Liver (tissue), 9 donors: ENCODE data around the gene DDX52. TPM values are rescaled to one million over a fixed set of nuclear protein-coding genes. Genes with fewer than 3 reads are reported as not detected.

Experiments
- DNase-seq: peaks from one replicate; pipeline ENCODE4 v3.0.0-alpha.2; 2017; ENCODE audit warnings: low spot score
- H3K27ac ChIP-seq, 2 donors: one replicate each; pipeline ENCODE4 v1.7.0; 2013; ENCODE audit warnings: inconsistent platforms in 2 of 2, low read length in 2 of 2, control low read depth in 1 of 2, low read depth in 1 of 2, mild to moderate bottlenecking in 1 of 2
- H3K27me3 ChIP-seq, 4 donors: one replicate each; pipeline versions ENCODE4 v1.6.1 to v1.7.0; 2013; ENCODE audit warnings: low read length in 3 of 4, inconsistent platforms in 1 of 4, mild to moderate bottlenecking in 1 of 4, moderate library complexity in 1 of 4; ENCODE audit not compliant: control insufficient read depth in 4 of 4, insufficient read depth in 4 of 4
- H3K36me3 ChIP-seq, 4 donors: one replicate each; pipeline versions ENCODE4 v1.6.1 to v1.7.0; 2013; ENCODE audit warnings: low read length in 3 of 4, mild to moderate bottlenecking in 3 of 4, low read depth in 1 of 4, moderate library complexity in 1 of 4; ENCODE audit not compliant: control insufficient read depth in 4 of 4, insufficient read depth in 3 of 4
- H3K4me1 ChIP-seq, 4 donors: one replicate each; pipeline versions ENCODE4 v1.6.1 to v1.7.0; 2013; ENCODE audit warnings: low read length in 3 of 4, mild to moderate bottlenecking in 3 of 4, moderate library complexity in 1 of 4; ENCODE audit not compliant: control insufficient read depth in 4 of 4, insufficient read depth in 4 of 4
- H3K4me3 ChIP-seq, 3 donors: one replicate each; pipeline versions ENCODE4 v1.6.1 to v1.7.0; 2013; ENCODE audit warnings: low read length in 3 of 3, control low read depth in 1 of 3, low read depth in 1 of 3, mild to moderate bottlenecking in 1 of 3
- H3K9ac ChIP-seq, 2 donors: one replicate each; pipeline ENCODE4 v1.7.0; 2013; ENCODE audit warnings: low read length in 2 of 2, mild to moderate bottlenecking in 2 of 2, moderate library complexity in 2 of 2, control low read depth in 1 of 2, low read depth in 1 of 2
- H3K9me3 ChIP-seq, 4 donors: one replicate each; pipeline versions ENCODE4 v1.6.1 to v1.7.0; 2013; ENCODE audit warnings: low read length in 3 of 4; ENCODE audit not compliant: control insufficient read depth in 4 of 4
- ATF3 ChIP-seq: IDR thresholded peaks from 2 replicates; pipeline ENCODE4 v1.6.1; 2016; ENCODE audit warnings: antibody characterized with exemption
- CTCF ChIP-seq: fragments of 150-350 bp; IDR thresholded peaks from 2 replicates; pipeline ENCODE4 v1.5.1; 2017; ENCODE audit warnings: improper control_type of control experiment, low read depth, low read length; ENCODE audit not compliant: missing input control
- EGR1 ChIP-seq, 2 donors: IDR thresholded peaks; 2 replicates each; pipeline ENCODE4 v1.6.1; 2016 to 2018; ENCODE audit warnings: antibody characterized with exemption in 2 of 2, low read depth in 2 of 2
- FOXA1 ChIP-seq: IDR thresholded peaks from 2 replicates; pipeline ENCODE4 v1.6.1; 2016; ENCODE audit warnings: antibody characterized with exemption
- FOXA2 ChIP-seq: IDR thresholded peaks from 2 replicates; pipeline ENCODE4 v1.6.1; 2016; ENCODE audit warnings: antibody characterized with exemption
- GABPA ChIP-seq, 2 donors: IDR thresholded peaks in 1 of 2; conservative IDR thresholded peaks in 1 of 2; 2 replicates each; pipeline ENCODE4 v1.6.1; 2016; ENCODE audit warnings: antibody characterized with exemption in 2 of 2, mild to moderate bottlenecking in 1 of 2, moderate library complexity in 1 of 2
- HNF4A ChIP-seq, 2 donors: conservative IDR thresholded peaks; 2 replicates each; pipeline ENCODE4 v1.6.1; 2016; ENCODE audit warnings: antibody characterized with exemption in 2 of 2, mild to moderate bottlenecking in 2 of 2
- HNF4G ChIP-seq: IDR thresholded peaks from 2 replicates; pipeline ENCODE4 v1.6.1; 2016; ENCODE audit warnings: antibody characterized with exemption
- JUND ChIP-seq, 2 donors: IDR thresholded peaks; 2 replicates each; pipeline ENCODE4 v1.6.1; 2016; ENCODE audit warnings: antibody characterized with exemption in 2 of 2
- MAX ChIP-seq: IDR thresholded peaks from 2 replicates; pipeline ENCODE4 v1.6.1; 2016; ENCODE audit warnings: antibody characterized with exemption
- NR2F2 ChIP-seq: IDR thresholded peaks from 2 replicates; pipeline ENCODE4 v1.6.1; 2016; ENCODE audit warnings: antibody characterized with exemption
- RXRA ChIP-seq, 2 donors: IDR thresholded peaks; 2 replicates each; pipeline ENCODE4 v1.6.1; 2017 to 2018; ENCODE audit warnings: antibody characterized with exemption in 2 of 2, mild to moderate bottlenecking in 1 of 2
- SP1 ChIP-seq: IDR thresholded peaks from 2 replicates; pipeline ENCODE4 v1.6.1; 2018; ENCODE audit warnings: antibody characterized with exemption, mild to moderate bottlenecking
- TAF1 ChIP-seq: conservative IDR thresholded peaks from 2 replicates; pipeline ENCODE4 v1.6.1; 2016; ENCODE audit warnings: antibody characterized with exemption, mild to moderate bottlenecking
- YY1 ChIP-seq: IDR thresholded peaks from 2 replicates; pipeline ENCODE4 v1.6.1; 2016; ENCODE audit warnings: antibody characterized with exemption, mild to moderate bottlenecking
- WGBS: extraction: QIAGEN DNeasy Blood & Tissue Kit; methylation state at CpG from one replicate; pipeline ENCODE4 v1.1.7; 2013; 5-methylcytosine and 5-hydroxymethylcytosine counted together
- polyA plus RNA-seq, 2 donors: library from polyadenylated mRNA; stranded (reverse) in 1 of 2; unstranded in 1 of 2; fragments of 200-250 nt in 1 of 2; fragments of >200 nt in 1 of 2; fragmentation: Nextera tagmentation in 1 of 2; extraction: Ambion mirVana in 1 of 2; gene quantifications; one replicate each; pipeline versions ENCODE4 v1.2.1 to v1.2.3, GENCODE V29; 2013 to 2015
- total RNA-seq, 2 donors: library from RNA; depleted of rRNA; stranded (reverse); fragments of >200 nt; gene quantifications; one replicate each; pipeline ENCODE4 v1.2.3, GENCODE V29; 2014
- TF ChIP-seq, protein P1 (sequence below): IDR thresholded peaks from 2 replicates; pipeline ENCODE4 v1.6.1; 2016; ENCODE audit warnings: antibody characterized with exemption
- TF ChIP-seq, protein P2 (sequence below): IDR thresholded peaks from 2 replicates; pipeline ENCODE4 v1.6.1; 2016; ENCODE audit warnings: antibody characterized with exemption, mild to moderate bottlenecking
- donor health status: healthy.
- donor health status: healthy.
- donor health status: healthy.
- donor health status: healthy.
- donor health status: healthy.

The DDX52 gene
- total and polyA plus RNA-seq, 4 donors = 4.6 to 14.1 (median 11.6) TPM

GRCh38 chr17:37585066-37585465, 58.2 kb downstream of the DDX52 start:
- H3K4me3 ChIP-seq = no peak overlapping the region
- H3K9me3 ChIP-seq = no peaks in the 10 kb centered on the region
- H3K4me1 ChIP-seq = no peaks in the 10 kb centered on the region
- H3K9ac ChIP-seq = no peak overlapping the region
- peaks cover 8 to 56% (median 34%) of the 10 kb centered on the region in 4 donors for H3K36me3 ChIP-seq
- H3K27ac ChIP-seq = no peak overlapping the region
- TF ChIP-seq YY1 (no peak), ATF3 (no peak), NR2F2 (no peak), EGR1 (IDR thresholded peaks at IDR 0.05; ENCODE audit: low read depth in 2 of 2) (no peak), SP1 (no peak), FOXA2 (no peak), FOXA1 (no peak), MAX (no peak)
- TF ChIP-seq, protein P1, sequence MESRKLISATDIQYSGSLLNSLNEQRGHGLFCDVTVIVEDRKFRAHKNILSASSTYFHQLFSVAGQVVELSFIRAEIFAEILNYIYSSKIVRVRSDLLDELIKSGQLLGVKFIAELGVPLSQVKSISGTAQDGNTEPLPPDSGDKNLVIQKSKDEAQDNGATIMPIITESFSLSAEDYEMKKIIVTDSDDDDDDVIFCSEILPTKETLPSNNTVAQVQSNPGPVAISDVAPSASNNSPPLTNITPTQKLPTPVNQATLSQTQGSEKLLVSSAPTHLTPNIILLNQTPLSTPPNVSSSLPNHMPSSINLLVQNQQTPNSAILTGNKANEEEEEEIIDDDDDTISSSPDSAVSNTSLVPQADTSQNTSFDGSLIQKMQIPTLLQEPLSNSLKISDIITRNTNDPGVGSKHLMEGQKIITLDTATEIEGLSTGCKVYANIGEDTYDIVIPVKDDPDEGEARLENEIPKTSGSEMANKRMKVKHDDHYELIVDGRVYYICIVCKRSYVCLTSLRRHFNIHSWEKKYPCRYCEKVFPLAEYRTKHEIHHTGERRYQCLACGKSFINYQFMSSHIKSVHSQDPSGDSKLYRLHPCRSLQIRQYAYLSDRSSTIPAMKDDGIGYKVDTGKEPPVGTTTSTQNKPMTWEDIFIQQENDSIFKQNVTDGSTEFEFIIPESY = no peak
- no peaks in the 10 kb centered on the region for H3K27me3 ChIP-seq
- WGBS = 96% methylated on average over 3 of the region's 3 CpGs
- no peak for DNase-seq

DNA sequence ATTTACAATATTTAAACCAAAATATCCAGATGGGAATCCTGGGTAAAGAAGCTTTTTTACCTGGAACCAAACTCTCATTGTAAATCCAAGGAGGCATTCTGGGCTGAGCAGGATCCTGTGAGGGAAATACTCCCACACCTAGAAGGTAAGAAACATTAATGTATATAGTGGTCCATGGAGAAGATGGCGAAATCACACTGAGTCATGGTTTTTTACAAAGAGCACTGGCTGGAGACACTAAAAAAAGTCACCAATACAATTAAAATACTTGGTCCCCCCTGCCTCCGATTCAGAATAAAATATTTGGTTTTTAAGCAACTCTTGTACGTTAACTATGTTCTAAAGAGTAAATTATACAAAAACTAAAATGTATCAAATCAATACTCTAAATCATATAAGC, 67.0 kb downstream of the DDX52 start:
- Histone ChIP-seq H3K36me3 (peaks cover 7 to 45% (median 29%) of the 10 kb centered on the region in 4 donors), H3K27ac (no peak overlapping the region)
- WGBS = 96% methylated on average over 3 of the region's 3 CpGs

More for the DNA sequence above, 67.0 kb downstream of the DDX52 start:
- no peak for DNase-seq
- Histone ChIP-seq H3K4me3 (no peak overlapping the region), H3K4me1 (no peaks in the 10 kb centered on the region), H3K27me3 (no peaks in the 10 kb centered on the region), H3K9me3 (no peaks in the 10 kb centered on the region), H3K9ac (no peak overlapping the region)
- TF ChIP-seq RXRA (IDR thresholded peaks at IDR 0.05) (no peak), HNF4G (no peak), TAF1 (no peak), MAX (no peak), EGR1 (IDR thresholded peaks at IDR 0.05; ENCODE audit: low read depth in 2 of 2) (no peak), HNF4A (conservative IDR thresholded peaks at IDR 0.05) (no peak), CTCF (no peak), SP1 (no peak), GABPA (IDR thresholded peaks at IDR 0.05 in 1 of 2, conservative IDR thresholded peaks at IDR 0.05 in 1 of 2) (no peak), JUND (IDR thresholded peaks at IDR 0.05) (no peak)
- TF ChIP-seq, protein P1 = no peak
- TF ChIP-seq, protein P2, sequence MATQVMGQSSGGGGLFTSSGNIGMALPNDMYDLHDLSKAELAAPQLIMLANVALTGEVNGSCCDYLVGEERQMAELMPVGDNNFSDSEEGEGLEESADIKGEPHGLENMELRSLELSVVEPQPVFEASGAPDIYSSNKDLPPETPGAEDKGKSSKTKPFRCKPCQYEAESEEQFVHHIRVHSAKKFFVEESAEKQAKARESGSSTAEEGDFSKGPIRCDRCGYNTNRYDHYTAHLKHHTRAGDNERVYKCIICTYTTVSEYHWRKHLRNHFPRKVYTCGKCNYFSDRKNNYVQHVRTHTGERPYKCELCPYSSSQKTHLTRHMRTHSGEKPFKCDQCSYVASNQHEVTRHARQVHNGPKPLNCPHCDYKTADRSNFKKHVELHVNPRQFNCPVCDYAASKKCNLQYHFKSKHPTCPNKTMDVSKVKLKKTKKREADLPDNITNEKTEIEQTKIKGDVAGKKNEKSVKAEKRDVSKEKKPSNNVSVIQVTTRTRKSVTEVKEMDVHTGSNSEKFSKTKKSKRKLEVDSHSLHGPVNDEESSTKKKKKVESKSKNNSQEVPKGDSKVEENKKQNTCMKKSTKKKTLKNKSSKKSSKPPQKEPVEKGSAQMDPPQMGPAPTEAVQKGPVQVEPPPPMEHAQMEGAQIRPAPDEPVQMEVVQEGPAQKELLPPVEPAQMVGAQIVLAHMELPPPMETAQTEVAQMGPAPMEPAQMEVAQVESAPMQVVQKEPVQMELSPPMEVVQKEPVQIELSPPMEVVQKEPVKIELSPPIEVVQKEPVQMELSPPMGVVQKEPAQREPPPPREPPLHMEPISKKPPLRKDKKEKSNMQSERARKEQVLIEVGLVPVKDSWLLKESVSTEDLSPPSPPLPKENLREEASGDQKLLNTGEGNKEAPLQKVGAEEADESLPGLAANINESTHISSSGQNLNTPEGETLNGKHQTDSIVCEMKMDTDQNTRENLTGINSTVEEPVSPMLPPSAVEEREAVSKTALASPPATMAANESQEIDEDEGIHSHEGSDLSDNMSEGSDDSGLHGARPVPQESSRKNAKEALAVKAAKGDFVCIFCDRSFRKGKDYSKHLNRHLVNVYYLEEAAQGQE = no peak
